Thyroid gland (tissue), 4 donors: ENCODE measurements around the gene HOXA3.

Experiments used
- CTCF ChIP-seq, 6 experiments: fragments of 200-600 bp in 3 of 6; fragments of 450-650 bp in 3 of 6; sonication (generic) in 3 of 6; IDR thresholded peaks; one replicate each; pipeline ENCODE4 v1.5.1; 2016 to 2019; ENCODE audit warnings: antibody characterized with exemption in 6 of 6, mild to moderate bottlenecking in 2 of 6, inconsistent platforms in 1 of 6, moderate library complexity in 1 of 6
- POLR2A ChIP-seq, 2 donors: fragments of 450-650 bp; IDR thresholded peaks; one replicate each; pipeline ENCODE4 v1.6.1; 2017; ENCODE audit warnings: antibody characterized with exemption in 2 of 2, mild to moderate bottlenecking in 2 of 2, moderate library complexity in 1 of 2

- no peak for TF ChIP-seq CTCF (IDR thresholded peaks at IDR 0.05)
- TF ChIP-seq POLR2A (IDR thresholded peaks at IDR 0.05) = no peak
These were observed 47.9 kb downstream of the HOXA3 start for GRCh38 chr7:27104341-27105058.
